Mucosa of rectum (tissue), 2 donors: ENCODE data around the gene MAST4.

Experiments used
- H3K27ac ChIP-seq, 2 donors: one replicate each; pipeline ENCODE4 v1.7.0; 2013; ENCODE audit warnings: inconsistent platforms in 2 of 2, low read depth in 2 of 2, low read length in 2 of 2
- H3K27me3 ChIP-seq, 2 donors: one replicate each; pipeline ENCODE4 v1.7.0; 2013; ENCODE audit warnings: low read length in 2 of 2; ENCODE audit not compliant: control insufficient read depth in 2 of 2, insufficient read depth in 2 of 2
- H3K36me3 ChIP-seq, 2 donors: one replicate each; pipeline ENCODE4 v1.7.0; 2013; ENCODE audit warnings: low read length in 2 of 2; ENCODE audit not compliant: control insufficient read depth in 2 of 2, insufficient read depth in 2 of 2
- H3K4me1 ChIP-seq, 2 donors: one replicate each; pipeline ENCODE4 v1.7.0; 2013; ENCODE audit warnings: low read length in 2 of 2, mild to moderate bottlenecking in 1 of 2; ENCODE audit not compliant: control insufficient read depth in 2 of 2, insufficient read depth in 2 of 2
- H3K4me3 ChIP-seq, 2 donors: one replicate each; pipeline ENCODE4 v1.7.0; 2013; ENCODE audit warnings: low read length in 2 of 2
- H3K9ac ChIP-seq, 2 donors: one replicate each; pipeline ENCODE4 v1.7.0; 2013; ENCODE audit warnings: low read length in 2 of 2, low read depth in 1 of 2, mild to moderate bottlenecking in 1 of 2
- H3K9me3 ChIP-seq, 2 donors: one replicate each; pipeline ENCODE4 v1.7.0; 2013; ENCODE audit warnings: low read length in 2 of 2; ENCODE audit not compliant: control insufficient read depth in 2 of 2
- donor health status: healthy.
- donor health status: Normal muscosa, but diverticular disease.

MAST4 gene

GRCh38 chr5:66757219-66757833, 161.1 kb downstream of the MAST4 start:
- H3K27ac ChIP-seq: no peak overlapping the region
- H3K36me3 ChIP-seq: no peaks in the 10 kb centered on the region
- peaks cover 0 to 11% of the 10 kb centered on the region in 2 donors for H3K27me3 ChIP-seq
- H3K9ac ChIP-seq: no peak overlapping the region
- H3K4me1 ChIP-seq: no peaks in the 10 kb centered on the region
- no peak overlapping the region for H3K4me3 ChIP-seq
- no peaks in the 10 kb centered on the region for H3K9me3 ChIP-seq

DNA sequence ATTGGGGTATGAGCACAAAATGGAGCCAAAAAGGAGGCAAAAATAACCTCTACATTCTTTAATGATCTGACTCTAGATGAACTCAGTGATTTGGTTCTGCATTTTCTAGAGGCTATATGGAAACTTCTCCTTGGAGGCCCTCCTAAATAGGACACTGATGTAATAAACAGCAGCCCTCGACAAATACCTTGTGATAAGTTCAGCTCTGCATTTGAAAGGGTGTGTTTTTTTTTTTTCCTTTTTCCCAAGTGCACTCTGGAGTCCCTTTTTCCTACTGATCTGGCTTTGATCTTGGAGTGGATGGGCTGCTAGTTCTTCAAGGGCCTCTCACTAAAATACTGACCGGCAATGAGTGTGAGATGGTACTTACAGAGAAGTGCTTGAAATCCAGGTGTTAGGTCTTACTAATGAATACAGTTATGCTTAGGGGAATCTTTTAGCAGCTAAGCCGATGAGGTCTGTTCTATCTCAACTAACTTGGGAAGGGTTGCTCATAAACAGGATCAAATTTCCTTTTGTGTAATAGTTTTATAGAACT, 161.7 kb downstream of the MAST4 start:
- H3K27ac ChIP-seq: no peak overlapping the region
- no peak overlapping the region for H3K4me3 ChIP-seq
- peaks cover 0 to 11% of the 10 kb centered on the region in 2 donors for H3K27me3 ChIP-seq
- H3K4me1 ChIP-seq: no peaks in the 10 kb centered on the region
- H3K9ac ChIP-seq: no peak overlapping the region
- H3K9me3 ChIP-seq: no peaks in the 10 kb centered on the region
- no peaks in the 10 kb centered on the region for H3K36me3 ChIP-seq

DNA sequence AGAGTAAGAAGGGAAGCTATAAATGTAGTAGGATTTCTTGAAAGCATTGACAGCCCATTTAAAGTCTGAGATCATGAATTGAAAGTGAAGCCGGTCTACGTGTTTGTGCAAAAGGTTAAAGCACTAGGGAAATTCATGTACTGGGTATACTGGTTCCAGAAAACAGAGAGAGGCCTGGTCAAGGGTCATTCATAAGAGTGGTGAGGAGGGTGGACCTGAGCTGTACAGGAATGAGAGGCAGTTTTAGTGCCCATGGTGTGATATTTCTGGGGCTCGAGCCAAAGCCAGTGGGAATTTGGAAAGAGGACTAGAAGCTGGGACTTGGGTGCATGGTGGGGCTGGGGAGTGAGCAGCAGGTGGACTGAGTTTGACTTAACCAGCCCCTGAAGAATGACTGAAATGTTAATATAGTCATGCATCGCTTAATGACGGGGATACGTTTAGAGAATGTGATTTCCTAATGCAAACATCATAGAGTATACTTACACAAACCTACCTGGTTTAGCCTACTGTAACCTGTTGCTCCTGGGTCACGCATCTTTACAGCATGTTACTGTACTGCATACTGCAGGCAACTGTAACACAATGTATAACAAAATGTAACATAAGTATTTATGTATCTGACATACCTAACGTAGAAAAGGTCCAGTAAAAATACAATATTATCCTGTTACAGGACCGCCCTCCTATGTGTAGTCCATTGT, 173.0 kb downstream of the MAST4 start:
- Histone ChIP-seq H3K9me3 (no peaks in the 10 kb centered on the region), H3K27me3 (no peaks in the 10 kb centered on the region), H3K4me3 (no peak overlapping the region), H3K4me1 (no peaks in the 10 kb centered on the region), H3K36me3 (no peaks in the 10 kb centered on the region), H3K9ac (no peak overlapping the region), H3K27ac (no peak overlapping the region)

DNA sequence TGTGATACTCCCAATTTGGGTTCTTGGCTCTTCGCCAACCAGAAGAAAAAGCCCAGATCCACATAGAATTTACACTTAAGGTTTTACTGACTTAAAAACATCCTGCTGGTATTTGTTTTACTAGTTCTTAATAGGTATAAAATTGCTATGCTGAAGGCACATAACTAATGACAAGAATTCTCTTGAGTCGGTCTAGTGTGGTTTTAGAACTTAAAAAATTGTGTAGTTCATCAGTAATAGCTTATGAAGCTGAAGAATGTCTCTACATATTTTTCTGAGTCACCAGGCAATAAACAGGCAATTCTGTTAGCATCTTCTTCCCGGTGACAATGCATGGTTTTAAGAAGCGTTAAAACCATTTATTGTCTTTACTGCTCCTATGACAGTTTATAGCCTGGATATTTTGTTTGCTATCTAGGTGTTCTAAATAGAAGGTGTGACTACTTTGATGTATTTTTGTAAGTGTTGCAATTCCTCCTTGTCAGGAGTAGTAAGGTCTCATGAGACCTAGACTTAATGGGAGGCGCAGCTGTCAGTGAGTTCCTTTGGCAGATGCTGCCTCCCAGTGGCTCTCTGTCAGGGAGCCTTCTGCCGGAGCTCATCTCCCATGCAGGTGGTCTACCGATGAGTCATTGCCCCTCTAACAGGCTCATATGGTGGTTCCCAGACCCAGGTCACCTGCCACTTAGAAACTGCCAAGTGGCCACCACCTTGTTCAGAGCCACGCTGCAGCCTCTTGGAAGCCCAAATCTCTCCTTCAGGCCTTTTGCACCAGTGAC, 173.8 kb downstream of the MAST4 start:
- Histone ChIP-seq H3K36me3 (no peaks in the 10 kb centered on the region), H3K27ac (no peak overlapping the region), H3K9me3 (no peaks in the 10 kb centered on the region), H3K4me1 (no peaks in the 10 kb centered on the region), H3K9ac (no peak overlapping the region), H3K4me3 (no peak overlapping the region), H3K27me3 (peaks cover 0 to under 1% of the 10 kb centered on the region in 2 donors)

- no peaks in the 10 kb centered on the region for H3K36me3 ChIP-seq
- H3K9me3 ChIP-seq: no peaks in the 10 kb centered on the region
- H3K4me3 ChIP-seq: no peak overlapping the region
- H3K27me3 ChIP-seq: peaks cover 0 to 2% of the 10 kb centered on the region in 2 donors
- H3K4me1 ChIP-seq: no peaks in the 10 kb centered on the region
- no peak overlapping the region for H3K27ac ChIP-seq
- H3K9ac ChIP-seq: no peak overlapping the region
Observed at GRCh38 chr5:66777868-66778267, 181.7 kb downstream of the MAST4 start.

DNA sequence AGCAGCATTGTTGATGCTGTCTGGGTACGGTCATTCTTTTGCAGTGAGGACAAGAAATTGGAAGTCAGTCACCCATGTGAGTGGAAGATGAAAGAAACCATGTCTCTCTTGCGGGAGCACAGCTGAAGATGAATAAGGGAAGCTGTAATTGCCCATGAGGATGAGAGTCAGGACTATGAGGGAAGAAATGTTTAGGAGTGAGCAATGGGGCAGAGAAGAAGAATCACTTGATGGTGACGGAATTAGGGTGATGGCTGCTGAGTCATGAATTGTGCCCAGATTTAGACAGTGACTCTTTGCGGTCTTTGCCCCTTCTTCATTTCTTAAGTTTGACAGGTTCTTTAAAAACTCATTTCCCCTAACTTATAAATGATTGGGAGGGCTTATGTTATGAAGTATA, 183.3 kb downstream of the MAST4 start:
- no peak overlapping the region for H3K27ac ChIP-seq
- peaks cover 0 to 2% of the 10 kb centered on the region in 2 donors for H3K27me3 ChIP-seq
- no peaks in the 10 kb centered on the region for H3K9me3 ChIP-seq
- no peak overlapping the region for H3K4me3 ChIP-seq
- H3K9ac ChIP-seq: no peak overlapping the region
- H3K36me3 ChIP-seq: no peaks in the 10 kb centered on the region
- H3K4me1 ChIP-seq: no peaks in the 10 kb centered on the region

GRCh38 chr5:66788556-66788955, 192.4 kb downstream of the MAST4 start:
- Histone ChIP-seq H3K4me3 (no peak overlapping the region), H3K9me3 (no peaks in the 10 kb centered on the region), H3K27me3 (no peaks in the 10 kb centered on the region)

GRCh38 chr5:66789434-66789833, 193.2 kb downstream of the MAST4 start:
- no peak overlapping the region for H3K4me3 ChIP-seq
- H3K27ac ChIP-seq: no peak overlapping the region
- no peak overlapping the region for H3K9ac ChIP-seq
- no peaks in the 10 kb centered on the region for H3K27me3 ChIP-seq
- H3K36me3 ChIP-seq: no peaks in the 10 kb centered on the region
- H3K4me1 ChIP-seq: no peaks in the 10 kb centered on the region
- H3K9me3 ChIP-seq: no peaks in the 10 kb centered on the region

More at GRCh38 chr5:66788556-66788955, 192.4 kb downstream of the MAST4 start:
- H3K36me3 ChIP-seq: no peaks in the 10 kb centered on the region
- no peak overlapping the region for H3K27ac ChIP-seq
- no peak overlapping the region for H3K9ac ChIP-seq
- H3K4me1 ChIP-seq: no peaks in the 10 kb centered on the region

- Histone ChIP-seq H3K4me1 (no peaks in the 10 kb centered on the region), H3K27ac (no peak overlapping the region), H3K27me3 (no peaks in the 10 kb centered on the region), H3K4me3 (no peak overlapping the region), H3K36me3 (no peaks in the 10 kb centered on the region), H3K9ac (no peak overlapping the region), H3K9me3 (no peaks in the 10 kb centered on the region)
Observed at GRCh38 chr5:66793049-66793448, 196.9 kb downstream of the MAST4 start.

DNA sequence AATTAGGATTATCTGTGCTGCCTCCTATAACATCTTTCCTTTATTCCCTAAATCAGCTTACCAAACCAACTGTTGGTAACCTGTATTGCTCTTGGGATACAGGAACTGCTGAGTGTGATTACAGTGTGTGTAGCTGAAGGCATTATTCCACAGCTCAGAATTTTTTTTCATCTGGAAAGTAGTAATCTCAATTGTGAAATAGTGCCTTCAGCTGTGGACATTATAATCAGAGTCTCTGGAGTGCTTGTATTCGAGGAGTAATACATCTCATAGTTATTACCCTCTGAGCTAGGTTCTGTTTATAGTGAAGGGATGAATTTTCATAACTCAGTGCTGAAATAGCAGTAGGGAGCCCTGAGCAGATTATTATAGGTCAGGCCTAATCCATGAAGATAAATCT, 199.5 kb downstream of the MAST4 start:
- Histone ChIP-seq H3K36me3 (no peaks in the 10 kb centered on the region), H3K27me3 (no peaks in the 10 kb centered on the region), H3K4me3 (no peak overlapping the region)

More for the DNA sequence above, 199.5 kb downstream of the MAST4 start:
- Histone ChIP-seq H3K4me1 (no peaks in the 10 kb centered on the region), H3K9me3 (no peaks in the 10 kb centered on the region), H3K27ac (no peak overlapping the region), H3K9ac (no peak overlapping the region)
